OCI-LY7 (cell line): ENCODE results near the gene ZNF581.

ENCODE experiments used
- CTCF ChIP-seq: fragments of 200-600 bp; sonication (generic); conservative IDR thresholded peaks from 2 replicates; pipeline ENCODE4 v1.5.1; 2014; ENCODE audit warnings: mild to moderate bottlenecking, antibody characterized with exemption, low read length, moderate library complexity, mixed read lengths
- EZH2phosphoT487 ChIP-seq: fragments of 200-600 bp; sonication (generic); IDR thresholded peaks from 2 replicates; pipeline ENCODE4 v1.6.1; 2018; ENCODE audit warnings: low read depth, borderline replicate concordance, mild to moderate bottlenecking, mixed run types, antibody characterized with exemption, low read length, moderate library complexity, mixed read lengths

- TF ChIP-seq CTCF, result no peak
- no peak for TF ChIP-seq EZH2phosphoT487
Measured at GRCh38 chr19:55600662-55601028, 42.8 kb upstream of the ZNF581 start.
